Mesenchymal stem cell (in vitro differentiated cells and primary cell): ENCODE measurements around the gene GALNT7.

Source experiments
- DNase-seq: peaks from one replicate; pipeline ENCODE4 v3.0.0-alpha.2; 2013
- H2AFZ ChIP-seq: one replicate; pipeline ENCODE4 v1.6.1; 2013; ENCODE audit warnings: low read depth, mild to moderate bottlenecking, control low read depth, inconsistent platforms, low read length, moderate library complexity
- H2AK5ac ChIP-seq: 2 replicates; pipeline ENCODE4 v1.6.1; 2013; ENCODE audit warnings: low read length, moderate library complexity, mild to moderate bottlenecking, inconsistent platforms; ENCODE audit not compliant: severe bottlenecking
- H2BK120ac ChIP-seq: one replicate; pipeline ENCODE4 v1.6.1; 2013; ENCODE audit warnings: low read depth, mild to moderate bottlenecking, inconsistent platforms, low read length, moderate library complexity
- H2BK12ac ChIP-seq, 2 experiments: one replicate each; pipeline ENCODE4 v1.6.1; 2013; ENCODE audit warnings: inconsistent platforms in 2 of 2, low read length in 2 of 2, mild to moderate bottlenecking in 2 of 2, moderate library complexity in 2 of 2, control low read depth in 1 of 2
- H2BK15ac ChIP-seq: one replicate; pipeline ENCODE4 v1.6.1; 2013; ENCODE audit warnings: mild to moderate bottlenecking, low read depth, inconsistent platforms; ENCODE audit not compliant: poor library complexity, severe bottlenecking
- H2BK5ac ChIP-seq: 2 replicates; pipeline ENCODE4 v1.6.1; 2013; ENCODE audit warnings: low read depth, mild to moderate bottlenecking, low read length, control low read depth, inconsistent platforms; ENCODE audit not compliant: poor library complexity, severe bottlenecking
- H3K14ac ChIP-seq, 2 experiments: one replicate each; pipeline ENCODE4 v1.6.1; 2013; ENCODE audit warnings: inconsistent platforms in 2 of 2, low read length in 2 of 2, control low read depth in 1 of 2, mild to moderate bottlenecking in 1 of 2, moderate library complexity in 1 of 2
- H3K18ac ChIP-seq, 2 experiments: one replicate each; pipeline ENCODE4 v1.6.1; 2013; ENCODE audit warnings: inconsistent platforms in 2 of 2, low read length in 2 of 2, control low read depth in 1 of 2, low read depth in 1 of 2, mild to moderate bottlenecking in 1 of 2
- H3K23ac ChIP-seq, 2 experiments: one replicate each; pipeline ENCODE4 v1.6.1; 2013; ENCODE audit warnings: inconsistent platforms in 2 of 2, low read length in 2 of 2, mild to moderate bottlenecking in 2 of 2, moderate library complexity in 2 of 2, control low read depth in 1 of 2
- H3K27ac ChIP-seq: 2 replicates; pipeline ENCODE4 v1.5.1; 2013; ENCODE audit warnings: mild to moderate bottlenecking, moderate library complexity, low read length, control low read depth, inconsistent platforms; ENCODE audit not compliant: poor library complexity, severe bottlenecking
- H3K27me3 ChIP-seq, 2 experiments: 2 replicates each; pipeline versions ENCODE4 v1.6.1 to v1.7.0; 2013; ENCODE audit warnings: low read length in 2 of 2, mild to moderate bottlenecking in 2 of 2, moderate library complexity in 2 of 2, control low read depth in 1 of 2, inconsistent platforms in 1 of 2; ENCODE audit not compliant: control insufficient read depth in 1 of 2, insufficient read depth in 1 of 2
- H3K36me3 ChIP-seq, 2 experiments: 2 replicates each; pipeline versions ENCODE4 v1.6.1 to v1.7.0; 2013; ENCODE audit warnings: low read length in 2 of 2, control low read depth in 1 of 2, inconsistent platforms in 1 of 2, low read depth in 1 of 2, mild to moderate bottlenecking in 1 of 2; ENCODE audit not compliant: insufficient read depth in 2 of 2, control insufficient read depth in 1 of 2
- H3K4ac ChIP-seq, 2 experiments: one replicate each; pipeline ENCODE4 v1.6.1; 2013; ENCODE audit warnings: inconsistent platforms in 2 of 2, low read length in 2 of 2, mild to moderate bottlenecking in 2 of 2, moderate library complexity in 2 of 2, control low read depth in 1 of 2, low read depth in 1 of 2
- H3K4me1 ChIP-seq: 2 replicates; pipeline ENCODE4 v1.6.1; 2013; ENCODE audit warnings: low read depth, low read length, control low read depth; ENCODE audit not compliant: control insufficient read depth, insufficient read depth
- H3K4me2 ChIP-seq: 2 replicates; pipeline ENCODE4 v1.6.1; 2013; ENCODE audit warnings: low read length, mild to moderate bottlenecking, inconsistent platforms; ENCODE audit not compliant: poor library complexity, severe bottlenecking
- H3K4me3 ChIP-seq, 2 experiments: 2 replicates each; pipeline versions ENCODE4 v1.5.1 to v1.7.0; 2013; ENCODE audit warnings: low read length in 2 of 2, mild to moderate bottlenecking in 2 of 2, control low read depth in 1 of 2, low read depth in 1 of 2; ENCODE audit not compliant: insufficient read depth in 1 of 2
- H3K79me1 ChIP-seq: replicated peaks from 2 replicates; pipeline ENCODE4 v1.6.1; 2013; ENCODE audit warnings: mild to moderate bottlenecking, control low read depth, low read length, inconsistent platforms; ENCODE audit not compliant: poor library complexity, severe bottlenecking
- H3K9ac ChIP-seq: 2 replicates; pipeline ENCODE4 v1.7.0; 2013; ENCODE audit warnings: mild to moderate bottlenecking, low read length, moderate library complexity
- H3K9me3 ChIP-seq: 2 replicates; pipeline ENCODE4 v1.7.0; 2013; ENCODE audit warnings: mild to moderate bottlenecking, low read length; ENCODE audit not compliant: control insufficient read depth
- H4K8ac ChIP-seq: one replicate; pipeline ENCODE4 v1.6.1; 2013; ENCODE audit warnings: inconsistent platforms, mild to moderate bottlenecking, low read length, moderate library complexity
- H4K91ac ChIP-seq: one replicate; pipeline ENCODE4 v1.6.1; 2013; ENCODE audit warnings: mild to moderate bottlenecking, low read length, inconsistent platforms
- WGBS: methylation state at CpG from one replicate; pipeline ENCODE4 v1.1.7; 2013; ENCODE audit warnings: mixed read lengths; 5-methylcytosine and 5-hydroxymethylcytosine counted together

The GALNT7 gene

GRCh38 chr4:173254646-173255045 is 86.0 kb downstream of the GALNT7 start:
- peaks cover 15% of the 10 kb centered on the region for H3K79me1 ChIP-seq
- no peak overlapping the region for H4K8ac ChIP-seq
- no peak overlapping the region for H2BK5ac ChIP-seq
- no peak overlapping the region for H2AFZ ChIP-seq
- H3K9ac ChIP-seq, result no peak overlapping the region
- H3K36me3 ChIP-seq, result peaks cover 3 to 11% of the 10 kb centered on the region in 2 experiments
- H4K91ac ChIP-seq, result no peak overlapping the region
- no peak overlapping the region for H3K18ac ChIP-seq
- no peak overlapping the region for H3K27ac ChIP-seq
- no peak overlapping the region for H3K4me2 ChIP-seq
- no peak overlapping the region for H3K23ac ChIP-seq
- peaks cover 0 to 5% of the 10 kb centered on the region in 2 experiments for H3K27me3 ChIP-seq
- H3K9me3 ChIP-seq, result peaks cover 2% of the 10 kb centered on the region
- peaks cover 6% of the 10 kb centered on the region for H3K4me1 ChIP-seq
- H3K14ac ChIP-seq, result no peak overlapping the region
- H2BK120ac ChIP-seq, result no peak overlapping the region
- no peak overlapping the region for H3K4me3 ChIP-seq
- no peak overlapping the region for H2BK12ac ChIP-seq
- H2BK15ac ChIP-seq, result no peak overlapping the region
- no peak overlapping the region for H3K4ac ChIP-seq
- no peak overlapping the region for H2AK5ac ChIP-seq
- DNase-seq, result no peak

GRCh38 chr4:173256825-173257224 is 88.2 kb downstream of the GALNT7 start:
- H4K91ac ChIP-seq, result no peak overlapping the region
- no peak overlapping the region for H3K4ac ChIP-seq
- WGBS, result 94% methylated on average over 2 of the region's 3 CpGs
- H3K14ac ChIP-seq, result no peak overlapping the region
- H3K9me3 ChIP-seq, result peaks cover 2% of the 10 kb centered on the region
- no peak overlapping the region for H3K9ac ChIP-seq
- H4K8ac ChIP-seq, result no peak overlapping the region
- H3K23ac ChIP-seq, result no peak overlapping the region
- H3K4me2 ChIP-seq, result no peak overlapping the region
- DNase-seq, result no peak
- H2BK120ac ChIP-seq, result no peak overlapping the region
- no peak overlapping the region for H3K4me3 ChIP-seq
- no peak overlapping the region for H2BK15ac ChIP-seq
- peaks cover 1% of the 10 kb centered on the region for H3K4me1 ChIP-seq
- H3K27me3 ChIP-seq, result no peaks in the 10 kb centered on the region
- no peak overlapping the region for H3K18ac ChIP-seq
- no peak overlapping the region for H3K27ac ChIP-seq
- H2BK12ac ChIP-seq, result no peak overlapping the region
- no peak overlapping the region for H2AK5ac ChIP-seq
- peaks cover 14% of the 10 kb centered on the region for H3K79me1 ChIP-seq
- H2BK5ac ChIP-seq, result no peak overlapping the region
- H3K36me3 ChIP-seq, result peaks cover 3 to 10% of the 10 kb centered on the region in 2 experiments
- no peak overlapping the region for H2AFZ ChIP-seq

GRCh38 chr4:173257732-173258717 is 89.4 kb downstream of the GALNT7 start:
- Histone ChIP-seq H3K27ac (no peak overlapping the region), H2BK120ac (no peak overlapping the region), H3K18ac (no peak overlapping the region), H2BK5ac (no peak overlapping the region), H3K9me3 (peaks cover 1% of the 10 kb centered on the region), H4K91ac (no peak overlapping the region), H2BK15ac (no peak overlapping the region), H3K4me1 (peaks cover 1% of the 10 kb centered on the region), H3K9ac (no peak overlapping the region), H3K14ac (no peak overlapping the region), H3K4me2 (no peak overlapping the region), H3K27me3 (no peaks in the 10 kb centered on the region), H2AFZ (no peak overlapping the region), H3K79me1 (peaks cover 14% of the 10 kb centered on the region), H4K8ac (no peak overlapping the region), H2BK12ac (no peak overlapping the region), H3K23ac (no peak overlapping the region), H3K36me3 (peaks cover 3 to 10% of the 10 kb centered on the region in 2 experiments), H3K4me3 (no peak overlapping the region), H3K4ac (no peak overlapping the region), H2AK5ac (peak overlapping the region; percentile 73)
- WGBS, result 0% methylated on average over 1 of the region's 4 CpGs
- DNase-seq, result peak; percentile 71

GRCh38 chr4:173258866-173259265 is 90.3 kb downstream of the GALNT7 start:
- Histone ChIP-seq H3K23ac (no peak overlapping the region), H2BK120ac (no peak overlapping the region), H2BK15ac (no peak overlapping the region), H3K18ac (no peak overlapping the region), H3K4me3 (no peak overlapping the region), H4K8ac (no peak overlapping the region), H2AK5ac (no peak overlapping the region), H3K9me3 (no peaks in the 10 kb centered on the region), H3K4me2 (no peak overlapping the region), H3K27me3 (no peaks in the 10 kb centered on the region), H2BK12ac (no peak overlapping the region), H3K36me3 (peaks cover 3 to 10% of the 10 kb centered on the region in 2 experiments), H2AFZ (no peak overlapping the region), H3K4ac (no peak overlapping the region), H3K79me1 (peaks cover 14% of the 10 kb centered on the region), H4K91ac (no peak overlapping the region), H3K27ac (no peak overlapping the region), H2BK5ac (no peak overlapping the region), H3K4me1 (peaks cover 1% of the 10 kb centered on the region), H3K14ac (no peak overlapping the region), H3K9ac (no peak overlapping the region)
- no peak for DNase-seq
- 89% methylated on average over 1 of the region's 2 CpGs for whole genome bisulfite sequencing
